Stimulated activated CD8-positive, alpha-beta memory T cell treated with anti-CD3 and anti-CD28 coated beads, Interleukin-7, amount 100 ng/mL, for 24 hours (primary cell): ENCODE data around the gene MPDZ.

Experiments used
- DNase-seq: peaks from one replicate; pipeline ENCODE4 v3.0.0-alpha.2; 2020; ENCODE audit warnings: low read depth

Gene MPDZ, protein sequence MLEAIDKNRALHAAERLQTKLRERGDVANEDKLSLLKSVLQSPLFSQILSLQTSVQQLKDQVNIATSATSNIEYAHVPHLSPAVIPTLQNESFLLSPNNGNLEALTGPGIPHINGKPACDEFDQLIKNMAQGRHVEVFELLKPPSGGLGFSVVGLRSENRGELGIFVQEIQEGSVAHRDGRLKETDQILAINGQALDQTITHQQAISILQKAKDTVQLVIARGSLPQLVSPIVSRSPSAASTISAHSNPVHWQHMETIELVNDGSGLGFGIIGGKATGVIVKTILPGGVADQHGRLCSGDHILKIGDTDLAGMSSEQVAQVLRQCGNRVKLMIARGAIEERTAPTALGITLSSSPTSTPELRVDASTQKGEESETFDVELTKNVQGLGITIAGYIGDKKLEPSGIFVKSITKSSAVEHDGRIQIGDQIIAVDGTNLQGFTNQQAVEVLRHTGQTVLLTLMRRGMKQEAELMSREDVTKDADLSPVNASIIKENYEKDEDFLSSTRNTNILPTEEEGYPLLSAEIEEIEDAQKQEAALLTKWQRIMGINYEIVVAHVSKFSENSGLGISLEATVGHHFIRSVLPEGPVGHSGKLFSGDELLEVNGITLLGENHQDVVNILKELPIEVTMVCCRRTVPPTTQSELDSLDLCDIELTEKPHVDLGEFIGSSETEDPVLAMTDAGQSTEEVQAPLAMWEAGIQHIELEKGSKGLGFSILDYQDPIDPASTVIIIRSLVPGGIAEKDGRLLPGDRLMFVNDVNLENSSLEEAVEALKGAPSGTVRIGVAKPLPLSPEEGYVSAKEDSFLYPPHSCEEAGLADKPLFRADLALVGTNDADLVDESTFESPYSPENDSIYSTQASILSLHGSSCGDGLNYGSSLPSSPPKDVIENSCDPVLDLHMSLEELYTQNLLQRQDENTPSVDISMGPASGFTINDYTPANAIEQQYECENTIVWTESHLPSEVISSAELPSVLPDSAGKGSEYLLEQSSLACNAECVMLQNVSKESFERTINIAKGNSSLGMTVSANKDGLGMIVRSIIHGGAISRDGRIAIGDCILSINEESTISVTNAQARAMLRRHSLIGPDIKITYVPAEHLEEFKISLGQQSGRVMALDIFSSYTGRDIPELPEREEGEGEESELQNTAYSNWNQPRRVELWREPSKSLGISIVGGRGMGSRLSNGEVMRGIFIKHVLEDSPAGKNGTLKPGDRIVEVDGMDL (N-terminal part only)

DNA sequence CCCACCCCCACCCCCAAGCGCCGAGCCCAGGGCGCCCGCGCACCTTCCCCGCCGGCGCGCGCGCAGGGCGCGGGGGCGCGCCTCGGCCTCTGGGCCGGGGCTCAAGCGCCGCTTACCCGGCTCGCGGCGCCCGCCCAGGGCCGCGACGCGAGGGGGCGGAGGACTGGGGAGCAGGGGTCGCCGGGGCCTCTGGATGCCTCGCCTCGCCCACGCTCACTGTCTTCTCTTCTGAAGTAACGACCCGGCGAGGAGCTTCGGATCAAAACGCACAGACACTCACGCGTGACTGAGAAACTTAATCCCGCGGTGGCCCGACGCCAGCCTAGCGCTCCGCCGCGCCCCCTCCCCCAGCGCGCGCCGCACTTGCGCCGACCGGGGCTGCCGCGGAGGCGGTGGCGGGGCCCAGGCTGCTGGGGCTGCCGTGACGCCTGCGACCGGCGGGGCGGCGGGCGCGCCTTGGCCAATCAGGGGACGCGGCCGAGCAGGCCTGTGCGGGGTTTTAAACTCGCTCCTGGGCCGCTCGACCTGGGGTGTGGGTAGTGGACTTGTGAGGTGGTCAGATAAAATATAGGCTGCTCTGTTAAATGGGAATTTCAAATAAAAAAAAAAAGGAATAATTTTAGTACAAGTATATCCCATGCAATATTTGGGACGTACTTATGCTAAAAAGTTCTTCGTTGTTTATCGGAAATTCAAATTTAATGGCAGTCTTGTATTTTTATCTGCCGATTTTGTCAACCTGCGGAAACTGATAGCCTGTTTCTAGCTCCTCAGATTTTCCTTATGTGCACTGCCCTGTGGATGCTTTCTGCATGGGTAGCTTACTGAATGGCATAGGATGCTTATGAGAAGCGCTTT, at the start of gene MPDZ:
Gene MPDZ, minus strand, starts transcription at position 409 of the 858 bp plus-strand sequence. CDS start 29,377 bp downstream, outside the sequence.
- no peak for DNase-seq

DNA sequence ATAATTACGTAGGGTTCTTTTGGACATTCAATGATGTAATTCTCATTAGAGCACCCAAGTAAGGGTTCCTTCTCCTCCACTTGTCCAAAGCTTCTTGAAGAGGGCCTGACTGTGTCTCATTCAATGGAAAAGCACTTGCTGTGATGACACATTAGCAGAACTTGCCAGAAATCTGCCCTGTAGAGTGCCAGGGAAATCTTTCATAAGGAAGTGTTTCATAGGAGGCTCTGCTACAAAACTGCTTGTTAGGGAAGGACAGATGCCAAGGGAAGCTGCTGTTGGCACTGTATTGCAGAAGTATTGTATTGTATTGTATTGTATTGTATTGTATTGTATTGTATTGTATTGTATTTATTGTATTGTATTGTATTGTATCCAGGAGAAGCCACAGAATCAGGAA, 45.5 kb upstream of the MPDZ start:
- no peak for DNase-seq

DNA sequence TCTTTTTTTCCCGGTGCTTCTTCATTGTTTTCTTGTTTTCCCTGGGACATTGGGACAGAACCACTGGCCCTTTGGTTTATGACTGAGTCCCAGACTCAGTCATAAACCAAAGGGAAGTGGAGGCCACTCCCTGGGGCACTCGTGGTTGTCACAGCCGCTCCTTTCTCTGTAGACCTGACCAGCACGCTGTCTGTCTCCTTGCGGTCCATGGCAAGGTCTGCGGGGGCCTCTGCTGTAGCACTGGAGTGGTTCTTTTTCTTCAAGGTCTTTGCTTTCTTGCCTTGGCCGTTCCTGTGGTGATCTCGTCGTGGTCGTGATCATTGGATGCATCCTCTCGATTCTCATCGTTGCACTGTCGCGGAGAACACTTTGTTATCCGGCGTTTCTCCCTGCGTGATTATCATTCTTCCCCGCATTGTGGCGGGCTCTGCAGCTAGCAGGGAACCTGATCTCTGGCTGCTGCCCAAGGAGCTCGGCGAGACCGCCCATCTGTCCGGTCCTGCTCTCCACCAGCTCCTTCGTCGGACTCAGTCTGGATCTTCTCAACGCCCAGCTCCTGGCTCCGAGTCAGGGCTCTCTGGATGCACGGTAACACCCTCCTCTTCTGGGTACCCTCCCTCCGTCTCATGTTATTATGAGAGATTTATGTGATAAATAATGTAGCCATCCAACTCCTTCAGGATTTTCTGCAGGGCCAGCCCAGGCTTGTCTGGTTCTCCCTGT, 43.5 kb upstream of the MPDZ start:
- DNase-seq = no peak

- no peak for DNase-seq
Observed at GRCh38 chr9:13318027-13318426, 38.5 kb upstream of the MPDZ start.

DNA sequence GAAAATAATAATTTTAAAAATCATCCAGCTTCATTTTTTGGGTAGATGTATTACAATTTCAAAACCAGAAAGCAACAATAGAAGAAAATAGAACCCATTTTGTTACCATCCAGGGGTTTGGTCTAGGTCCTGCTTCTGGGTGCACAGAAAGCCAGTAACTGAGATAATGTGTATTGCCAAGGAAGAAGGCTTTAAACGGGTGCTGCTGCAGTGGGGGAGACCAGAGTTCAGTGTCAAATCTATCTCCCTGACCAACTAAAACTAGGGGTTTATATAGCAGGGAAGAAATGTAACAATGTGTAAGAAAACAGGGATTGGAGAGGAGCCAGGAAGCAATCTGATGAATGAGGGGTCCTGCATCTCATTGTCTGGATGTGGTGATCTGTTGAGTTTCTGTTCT, 17.5 kb upstream of the MPDZ start:
- no peak for DNase-seq

- DNase-seq = no peak
Observed at GRCh38 chr9:13295556-13295955, 16.1 kb upstream of the MPDZ start.

DNA sequence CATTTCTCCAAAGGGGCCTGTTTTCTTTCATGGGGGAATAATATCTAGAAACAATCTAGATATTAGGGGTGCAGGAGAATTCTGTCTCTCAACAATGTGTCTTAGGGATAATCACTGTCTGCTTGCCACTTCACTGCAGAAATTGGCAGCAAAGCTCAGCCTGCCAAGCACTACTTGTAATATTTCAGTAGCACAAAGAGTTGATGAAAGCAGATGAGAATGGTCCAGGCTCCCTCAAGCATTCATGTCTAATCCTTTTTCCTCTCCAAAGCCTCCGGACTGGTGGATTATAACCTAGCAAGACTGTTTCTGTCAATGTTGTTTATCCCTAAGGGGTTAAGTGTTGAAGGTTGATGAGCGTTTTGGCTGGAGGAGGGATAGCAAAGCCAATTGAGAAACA, 13.3 kb upstream of the MPDZ start:
- DNase-seq = no peak

DNA sequence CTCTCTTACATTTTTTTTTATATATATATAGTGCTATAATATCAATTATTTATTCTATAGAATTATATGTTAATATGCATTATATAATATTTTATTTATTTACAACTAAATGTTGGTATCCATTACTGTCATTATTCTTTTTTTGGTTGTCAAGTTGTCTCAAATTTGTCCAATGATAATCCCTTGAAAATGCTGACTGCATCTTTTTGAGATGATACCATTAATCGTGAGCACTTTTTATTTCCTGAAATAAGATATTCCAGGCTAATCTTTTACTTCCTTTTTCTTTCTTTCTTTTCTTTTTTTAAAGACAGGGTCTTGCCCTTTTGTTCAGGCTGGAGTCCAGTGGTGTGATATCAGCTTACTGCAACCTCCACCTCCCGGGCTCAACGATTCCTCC, 12.7 kb upstream of the MPDZ start:
- DNase-seq = no peak

- no peak for DNase-seq
Observed at GRCh38 chr9:13291718-13292117, 12.2 kb upstream of the MPDZ start.

GRCh38 chr9:13284011-13284410, 4.5 kb upstream of the MPDZ start:
- DNase-seq = no peak

GRCh38 chr9:13282998-13283397, 3.5 kb upstream of the MPDZ start:
- no peak for DNase-seq

- DNase-seq = no peak
Observed at GRCh38 chr9:13281356-13282016, 2.0 kb upstream of the MPDZ start.

- no peak for DNase-seq
Observed at GRCh38 chr9:13278368-13279246, 885 bp downstream of the MPDZ start.

- DNase-seq = no peak
Observed at GRCh38 chr9:13278023-13278367, 1.5 kb downstream of the MPDZ start.

GRCh38 chr9:13274886-13275641, 4.4 kb downstream of the MPDZ start:
- no peak for DNase-seq

GRCh38 chr9:13270734-13271133, 8.8 kb downstream of the MPDZ start:
- DNase-seq = no peak

DNA sequence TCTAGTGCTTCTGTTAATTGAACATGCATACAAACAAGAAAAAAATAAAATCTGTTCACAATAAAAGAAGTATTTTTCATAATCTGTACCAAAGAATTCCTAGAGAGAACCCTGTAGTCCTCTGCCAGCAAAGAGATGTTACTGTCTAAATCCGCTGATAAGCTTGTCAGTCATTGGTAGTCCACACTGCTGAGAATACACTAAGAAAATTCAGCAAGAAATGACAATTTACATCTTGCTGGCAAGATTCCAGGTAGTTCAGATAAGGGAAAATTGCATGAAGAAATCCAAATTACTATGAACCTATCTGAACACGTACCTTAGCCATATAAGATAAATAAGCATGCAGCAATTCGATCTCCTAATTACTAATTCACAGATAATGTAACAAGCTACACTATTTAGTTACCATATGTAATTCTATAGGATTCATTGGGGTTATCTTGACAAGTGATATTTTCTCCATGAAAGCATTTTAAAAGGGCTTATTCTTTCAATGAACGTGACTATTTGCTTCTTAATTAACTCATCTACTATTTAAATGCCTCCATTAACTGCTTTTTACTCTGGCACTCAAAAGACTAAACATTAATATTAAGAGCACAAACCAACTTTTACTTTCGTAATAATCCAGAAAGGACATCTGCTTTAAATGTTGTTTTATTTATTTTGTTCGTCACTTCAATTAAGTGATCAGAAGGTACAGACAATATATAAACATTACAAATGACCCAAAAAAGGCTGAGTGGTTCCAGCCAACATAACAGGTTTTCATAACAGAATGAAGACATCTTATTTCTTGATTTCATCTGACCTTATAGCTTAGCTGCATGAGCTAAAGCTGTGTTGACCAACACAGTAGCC, 9.7 kb downstream of the MPDZ start:
- DNase-seq = no peak

GRCh38 chr9:13268469-13268868, 11.0 kb downstream of the MPDZ start:
- no peak for DNase-seq
